Neural cell (in vitro differentiated cells): ENCODE results near the gene GABBR2. TPM values are rescaled to one million over a fixed set of nuclear protein-coding genes. Genes with fewer than 3 reads are reported as not detected.

Experiments
- H2AFZ ChIP-seq: fragments of 200-600, 300-800 bp; sonication (generic), shearing (Covaris generic); 2 replicates; pipeline ENCODE4 v1.6.0; 2014; ENCODE audit warnings: low read depth, mild to moderate bottlenecking, antibody characterized with exemption, low read length, moderate library complexity
- H3F3A ChIP-seq: fragments of 200-600 bp; shearing (Covaris generic); 2 replicates; pipeline ENCODE4 v1.6.1; 2016; ENCODE audit warnings: mild to moderate bottlenecking, moderate library complexity, mixed read lengths, antibody characterized with exemption, low read length; ENCODE audit not compliant: insufficient read depth, poor library complexity, severe bottlenecking
- H3K27ac ChIP-seq: fragments of 200-600, 300-800 bp; sonication (generic), shearing (Covaris generic); 2 replicates; pipeline ENCODE4 v1.5.1; 2014; ENCODE audit warnings: mild to moderate bottlenecking, low read length, moderate library complexity
- H3K27me3 ChIP-seq: fragments of 300-800, 200-600 bp; sonication (generic), shearing (Covaris generic); 2 replicates; pipeline ENCODE4 v1.6.0; 2014; ENCODE audit warnings: mild to moderate bottlenecking, low read depth, low read length, moderate library complexity; ENCODE audit not compliant: insufficient read depth
- H3K36me3 ChIP-seq: fragments of 300-800, 200-600 bp; sonication (generic), shearing (Covaris generic); 2 replicates; pipeline ENCODE4 v1.5.1; 2014; ENCODE audit warnings: mild to moderate bottlenecking, antibody characterized with exemption, low read length, moderate library complexity; ENCODE audit not compliant: insufficient read depth
- H3K4me2 ChIP-seq: fragments of 300-800, 200-600 bp; sonication (generic), shearing (Covaris generic); 2 replicates; pipeline ENCODE4 v1.6.0; 2014; ENCODE audit warnings: mild to moderate bottlenecking, low read length
- H3K4me3 ChIP-seq: fragments of 300-800, 200-600 bp; sonication (generic), shearing (Covaris generic); 2 replicates; pipeline ENCODE4 v1.5.1; 2014; ENCODE audit warnings: mild to moderate bottlenecking, low read length, moderate library complexity
- H3K79me2 ChIP-seq: fragments of 200-600 bp; shearing (Covaris generic); replicated peaks from 2 replicates; pipeline ENCODE4 v1.6.0; 2014; ENCODE audit warnings: mild to moderate bottlenecking, low read length, moderate library complexity; ENCODE audit not compliant: insufficient read depth
- H3K9ac ChIP-seq: fragments of 300-800, 200-600 bp; sonication (generic), shearing (Covaris generic); 2 replicates; pipeline ENCODE4 v1.6.1; 2016; ENCODE audit warnings: mild to moderate bottlenecking, low read length, mixed read lengths
- H3K9me2 ChIP-seq: fragments of 200-600 bp; shearing (Covaris generic); 2 replicates; pipeline ENCODE4 v1.6.1; 2016; ENCODE audit warnings: mild to moderate bottlenecking, low read length, mixed read lengths; ENCODE audit not compliant: insufficient read depth
- H3K9me3 ChIP-seq: fragments of 200-600, 300-800 bp; sonication (generic), shearing (Covaris generic); 2 replicates; pipeline ENCODE4 v1.6.1; 2016; ENCODE audit warnings: mild to moderate bottlenecking, mixed run types, low read length, moderate library complexity, mixed read lengths
- H4K20me1 ChIP-seq: fragments of 200-600 bp; shearing (Covaris generic); 2 replicates; pipeline ENCODE4 v1.6.1; 2016; ENCODE audit warnings: mild to moderate bottlenecking, mixed run types; ENCODE audit not compliant: insufficient read depth
- CTCF ChIP-seq: fragments of 450-650 bp; IDR thresholded peaks from 2 replicates; pipeline ENCODE4 v1.5.1; 2014; ENCODE audit warnings: antibody characterized with exemption, mild to moderate bottlenecking, moderate library complexity; ENCODE audit not compliant: poor library complexity, severe bottlenecking
- EP300 ChIP-seq: fragments of 450-650 bp; conservative IDR thresholded peaks from 2 replicates; pipeline ENCODE4 v1.6.1; 2014; ENCODE audit warnings: antibody characterized with exemption, mild to moderate bottlenecking, moderate library complexity; ENCODE audit not compliant: poor library complexity, severe bottlenecking
- EZH2 ChIP-seq: fragments of 200-600, 300-800 bp; shearing (Covaris generic), sonication (generic); IDR thresholded peaks from 2 replicates; pipeline ENCODE4 v1.6.1; 2014; ENCODE audit warnings: antibody characterized with exemption, low read length, borderline replicate concordance, mild to moderate bottlenecking; ENCODE audit not compliant: insufficient read depth, poor library complexity, severe bottlenecking
- MXI1 ChIP-seq: fragments of 450-650 bp; conservative IDR thresholded peaks from 2 replicates; pipeline ENCODE4 v1.6.1; 2014; ENCODE audit warnings: antibody characterized with exemption, mild to moderate bottlenecking; ENCODE audit not compliant: poor library complexity, severe bottlenecking
- POLR2AphosphoS5 ChIP-seq: IDR thresholded peaks from 2 replicates; pipeline ENCODE4 v1.6.1; 2012
- RAD21 ChIP-seq: fragments of 450-650 bp; conservative IDR thresholded peaks from 2 replicates; pipeline ENCODE4 v1.6.1; 2014; ENCODE audit warnings: antibody characterized with exemption, mild to moderate bottlenecking, moderate library complexity
- REST ChIP-seq: IDR thresholded peaks from 2 replicates; pipeline ENCODE4 v1.6.1; 2012; ENCODE audit warnings: borderline replicate concordance
- SMC3 ChIP-seq: fragments of 450-650 bp; conservative IDR thresholded peaks from 2 replicates; pipeline ENCODE4 v1.6.1; 2014; ENCODE audit warnings: antibody characterized with exemption, mild to moderate bottlenecking, moderate library complexity; ENCODE audit not compliant: poor library complexity
- TAF1 ChIP-seq: IDR thresholded peaks from 2 replicates; pipeline ENCODE4 v1.6.1; 2012; ENCODE audit warnings: low read depth
- polyA plus RNA-seq: library from polyadenylated mRNA; depleted of rRNA; stranded (reverse); fragments of >200 nt; gene quantifications from 2 replicates; pipeline ENCODE4 v1.2.3, GENCODE V29; 2014

GABBR2 gene
- polyA plus RNA-seq, 1 donor from 2014 or later, result 7.1 TPM

GRCh38 chr9:98341157-98342097, 367.3 kb downstream of the GABBR2 start:
- no peaks in the 10 kb centered on the region for H3K9me3 ChIP-seq
- H2AFZ ChIP-seq, result no peak overlapping the region
- H3K9me2 ChIP-seq, result no peaks in the 10 kb centered on the region
- no peaks in the 10 kb centered on the region for H3K79me2 ChIP-seq
- no peaks in the 10 kb centered on the region for H4K20me1 ChIP-seq
- TF ChIP-seq CTCF (no peak), MXI1 (no peak), EZH2 (no peak), RAD21 (no peak)
- H3K4me2 ChIP-seq, result no peak overlapping the region
- H3F3A ChIP-seq, result no peaks in the 10 kb centered on the region
- H3K4me3 ChIP-seq, result no peak overlapping the region
- H3K27ac ChIP-seq, result no peak overlapping the region
- no peaks in the 10 kb centered on the region for H3K36me3 ChIP-seq
- no peak overlapping the region for H3K9ac ChIP-seq
- no peaks in the 10 kb centered on the region for H3K27me3 ChIP-seq

- H3K9me3 ChIP-seq, result no peaks in the 10 kb centered on the region
- H3K9me2 ChIP-seq, result no peaks in the 10 kb centered on the region
- no peak overlapping the region for H3K9ac ChIP-seq
- H3K36me3 ChIP-seq, result no peaks in the 10 kb centered on the region
- H3K79me2 ChIP-seq, result no peaks in the 10 kb centered on the region
- TF ChIP-seq TAF1, result no peak
- no peak for TF ChIP-seq POLR2AphosphoS5
- no peak for TF ChIP-seq EP300
- TF ChIP-seq MXI1, result no peak
- no peak for TF ChIP-seq REST
- no peak for TF ChIP-seq SMC3
- no peaks in the 10 kb centered on the region for H3F3A ChIP-seq
- no peak overlapping the region for H2AFZ ChIP-seq
- H3K27ac ChIP-seq, result no peak overlapping the region
- no peaks in the 10 kb centered on the region for H3K27me3 ChIP-seq
- H4K20me1 ChIP-seq, result no peaks in the 10 kb centered on the region
- no peak overlapping the region for H3K4me3 ChIP-seq
- no peak overlapping the region for H3K4me2 ChIP-seq
Measured at GRCh38 chr9:98339987-98340800, 368.5 kb downstream of the GABBR2 start.
